ENCODE data around the gene TMEM94.

DNA sequence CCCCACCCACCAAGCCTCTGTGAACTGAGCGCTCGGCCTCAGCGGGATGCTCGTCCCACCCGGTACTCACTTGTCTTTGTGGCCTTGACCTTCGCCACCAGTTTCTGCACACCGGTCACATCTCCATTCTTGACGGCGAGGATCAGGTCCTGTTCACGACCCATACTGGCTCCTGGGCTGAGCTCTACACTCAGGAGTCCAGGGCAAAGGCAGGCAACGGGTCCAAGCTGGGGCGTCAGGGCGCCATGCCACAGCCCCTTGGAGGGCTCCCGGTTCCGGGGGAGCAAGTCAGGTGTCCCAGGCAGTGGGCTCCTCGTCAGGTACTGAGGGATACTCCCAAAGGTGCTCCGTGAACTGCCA, 57.2 kb downstream of the TMEM94 start:
- TF ChIP-seq POLR2A (IDR thresholded peaks at IDR 0.05) = no peak
- TF ChIP-seq, protein P1, sequence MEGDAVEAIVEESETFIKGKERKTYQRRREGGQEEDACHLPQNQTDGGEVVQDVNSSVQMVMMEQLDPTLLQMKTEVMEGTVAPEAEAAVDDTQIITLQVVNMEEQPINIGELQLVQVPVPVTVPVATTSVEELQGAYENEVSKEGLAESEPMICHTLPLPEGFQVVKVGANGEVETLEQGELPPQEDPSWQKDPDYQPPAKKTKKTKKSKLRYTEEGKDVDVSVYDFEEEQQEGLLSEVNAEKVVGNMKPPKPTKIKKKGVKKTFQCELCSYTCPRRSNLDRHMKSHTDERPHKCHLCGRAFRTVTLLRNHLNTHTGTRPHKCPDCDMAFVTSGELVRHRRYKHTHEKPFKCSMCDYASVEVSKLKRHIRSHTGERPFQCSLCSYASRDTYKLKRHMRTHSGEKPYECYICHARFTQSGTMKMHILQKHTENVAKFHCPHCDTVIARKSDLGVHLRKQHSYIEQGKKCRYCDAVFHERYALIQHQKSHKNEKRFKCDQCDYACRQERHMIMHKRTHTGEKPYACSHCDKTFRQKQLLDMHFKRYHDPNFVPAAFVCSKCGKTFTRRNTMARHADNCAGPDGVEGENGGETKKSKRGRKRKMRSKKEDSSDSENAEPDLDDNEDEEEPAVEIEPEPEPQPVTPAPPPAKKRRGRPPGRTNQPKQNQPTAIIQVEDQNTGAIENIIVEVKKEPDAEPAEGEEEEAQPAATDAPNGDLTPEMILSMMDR (IDR thresholded peaks at IDR 0.05) = no peak
